ENCODE results near the gene ATXN7. TPM values are rescaled to one million over a fixed set of nuclear protein-coding genes. Genes with fewer than 3 reads are reported as not detected.

The ATXN7 gene
- total and polyA plus RNA-seq, 2 donors (not counting 1 experiment from before 2014, with no cell fraction given): 6.3 to 11.1 TPM

DNA sequence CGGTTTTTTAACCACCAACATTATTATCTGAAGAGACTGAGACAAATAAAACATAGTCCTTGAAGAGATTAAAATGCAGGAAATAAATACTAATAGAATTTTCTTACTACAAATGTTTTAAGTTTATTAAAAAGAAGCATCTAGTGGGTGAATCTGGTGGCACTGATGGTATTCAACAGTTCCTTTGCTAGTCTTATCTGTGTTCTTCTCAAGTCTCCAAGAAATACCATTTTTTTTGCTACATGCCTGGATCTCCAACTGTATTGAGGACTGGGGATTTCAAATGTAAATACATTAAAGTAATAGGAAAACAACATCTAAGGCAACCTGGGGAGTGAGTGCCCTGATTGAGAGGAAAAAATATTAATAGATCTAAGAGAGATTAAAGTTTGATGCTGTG lies 22.0 kb upstream of the ATXN7 start:
- no peaks in the 10 kb centered on the region for H3K36me3 ChIP-seq (ENCODE audit: control insufficient read depth, insufficient read depth, low read length)
- no peak for DNase-seq (ENCODE audit: low read depth in 2 of 2)
- H3K4me3 ChIP-seq (replicated peaks in 1 of 4; ENCODE audit: control extremely low read depth in 1 of 4, insufficient read depth in 1 of 4, low read depth in 3 of 4, low read length in 4 of 4): no peak overlapping the region
- no peaks in the 10 kb centered on the region for H3K27me3 ChIP-seq (ENCODE audit: control insufficient read depth, insufficient read depth, low read length)
- no peak for TF ChIP-seq EZH2 (IDR thresholded peaks at IDR 0.05; ENCODE audit: low read length, missing control alignments)
- TF ChIP-seq, protein P1, sequence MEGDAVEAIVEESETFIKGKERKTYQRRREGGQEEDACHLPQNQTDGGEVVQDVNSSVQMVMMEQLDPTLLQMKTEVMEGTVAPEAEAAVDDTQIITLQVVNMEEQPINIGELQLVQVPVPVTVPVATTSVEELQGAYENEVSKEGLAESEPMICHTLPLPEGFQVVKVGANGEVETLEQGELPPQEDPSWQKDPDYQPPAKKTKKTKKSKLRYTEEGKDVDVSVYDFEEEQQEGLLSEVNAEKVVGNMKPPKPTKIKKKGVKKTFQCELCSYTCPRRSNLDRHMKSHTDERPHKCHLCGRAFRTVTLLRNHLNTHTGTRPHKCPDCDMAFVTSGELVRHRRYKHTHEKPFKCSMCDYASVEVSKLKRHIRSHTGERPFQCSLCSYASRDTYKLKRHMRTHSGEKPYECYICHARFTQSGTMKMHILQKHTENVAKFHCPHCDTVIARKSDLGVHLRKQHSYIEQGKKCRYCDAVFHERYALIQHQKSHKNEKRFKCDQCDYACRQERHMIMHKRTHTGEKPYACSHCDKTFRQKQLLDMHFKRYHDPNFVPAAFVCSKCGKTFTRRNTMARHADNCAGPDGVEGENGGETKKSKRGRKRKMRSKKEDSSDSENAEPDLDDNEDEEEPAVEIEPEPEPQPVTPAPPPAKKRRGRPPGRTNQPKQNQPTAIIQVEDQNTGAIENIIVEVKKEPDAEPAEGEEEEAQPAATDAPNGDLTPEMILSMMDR (conservative IDR thresholded peaks at IDR 0.05 in 1 of 2, IDR thresholded peaks at IDR 0.05 in 1 of 2; ENCODE audit: low read depth in 1 of 2, low read length in 2 of 2): no peak
- no peak overlapping the region for H3K9ac ChIP-seq (ENCODE audit: insufficient read depth, low read length)
- H3K27ac ChIP-seq (ENCODE audit: insufficient read depth, low read length): no peak overlapping the region
- H4K20me1 ChIP-seq (ENCODE audit: control insufficient read depth, extremely low read depth, insufficient read depth, low read length): no peaks in the 10 kb centered on the region
- H3K9me3 ChIP-seq (ENCODE audit: control insufficient read depth, insufficient read depth, low read depth, low read length): no peaks in the 10 kb centered on the region
- no peak overlapping the region for H3K4me2 ChIP-seq (ENCODE audit: extremely low read depth, insufficient read depth, low read length)
- no peaks in the 10 kb centered on the region for H3K79me2 ChIP-seq (ENCODE audit: control insufficient read depth, insufficient read depth, low read length)
- H3K4me1 ChIP-seq (ENCODE audit: control insufficient read depth, extremely low read depth, insufficient read depth, low read length): no peaks in the 10 kb centered on the region
- H2AFZ ChIP-seq (ENCODE audit: low read length): no peak overlapping the region

DNA sequence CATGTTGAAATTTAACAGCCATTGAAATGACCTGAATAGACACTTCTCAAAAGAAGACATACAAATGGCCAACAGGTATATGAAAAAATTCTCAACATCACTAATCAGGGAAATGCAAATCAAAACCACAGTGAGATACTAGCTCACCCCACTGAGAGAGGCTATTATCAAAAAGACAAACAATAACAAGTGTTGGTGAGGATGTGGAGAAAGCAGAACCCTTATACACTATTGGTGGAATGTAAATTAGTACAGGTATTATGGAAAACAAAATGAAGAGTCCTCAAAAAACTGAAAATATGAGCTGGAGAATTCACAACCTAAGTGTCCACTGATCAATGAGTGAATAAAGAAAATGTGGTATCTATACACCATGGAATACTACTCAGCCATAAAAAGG lies 21.5 kb upstream of the ATXN7 start:
- H3K27me3 ChIP-seq (ENCODE audit: control insufficient read depth, insufficient read depth, low read length): no peaks in the 10 kb centered on the region
- no peak overlapping the region for H2AFZ ChIP-seq (ENCODE audit: low read length)
- no peaks in the 10 kb centered on the region for H3K36me3 ChIP-seq (ENCODE audit: control insufficient read depth, insufficient read depth, low read length)
- H3K4me3 ChIP-seq (replicated peaks in 1 of 4; ENCODE audit: control extremely low read depth in 1 of 4, insufficient read depth in 1 of 4, low read depth in 3 of 4, low read length in 4 of 4): no peak overlapping the region
- no peak for TF ChIP-seq EZH2 (IDR thresholded peaks at IDR 0.05; ENCODE audit: low read length, missing control alignments)
- TF ChIP-seq, protein P1 (conservative IDR thresholded peaks at IDR 0.05 in 1 of 2, IDR thresholded peaks at IDR 0.05 in 1 of 2; ENCODE audit: low read depth in 1 of 2, low read length in 2 of 2): no peak
- H3K27ac ChIP-seq (ENCODE audit: insufficient read depth, low read length): no peak overlapping the region
- no peak for DNase-seq (ENCODE audit: low read depth in 2 of 2)
- H3K9me3 ChIP-seq (ENCODE audit: control insufficient read depth, insufficient read depth, low read depth, low read length): no peaks in the 10 kb centered on the region
- no peak overlapping the region for H3K9ac ChIP-seq (ENCODE audit: insufficient read depth, low read length)
- H3K4me2 ChIP-seq (ENCODE audit: extremely low read depth, insufficient read depth, low read length): no peak overlapping the region
- no peaks in the 10 kb centered on the region for H4K20me1 ChIP-seq (ENCODE audit: control insufficient read depth, extremely low read depth, insufficient read depth, low read length)
- H3K4me1 ChIP-seq (ENCODE audit: control insufficient read depth, extremely low read depth, insufficient read depth, low read length): no peaks in the 10 kb centered on the region
- no peaks in the 10 kb centered on the region for H3K79me2 ChIP-seq (ENCODE audit: control insufficient read depth, insufficient read depth, low read length)

DNA sequence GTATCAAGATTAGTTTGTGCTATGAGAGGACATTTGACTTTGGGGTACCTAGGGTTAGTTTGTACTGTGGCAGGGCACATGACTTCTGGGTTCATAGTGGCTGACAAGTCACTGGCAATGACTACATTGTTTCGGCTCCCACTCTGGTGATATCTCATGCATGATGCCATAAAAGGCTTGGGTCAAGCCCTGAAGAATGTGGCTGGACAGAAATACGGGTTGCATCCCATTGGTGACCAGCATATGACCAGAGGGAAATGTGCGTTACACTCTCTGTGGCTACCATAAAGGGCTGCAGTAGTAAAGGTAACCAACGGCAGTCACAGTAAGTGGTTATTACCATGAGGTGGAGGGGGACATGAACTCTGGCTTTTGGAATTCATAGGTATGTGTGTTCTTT lies 18.5 kb upstream of the ATXN7 start:
- TF ChIP-seq EZH2 (IDR thresholded peaks at IDR 0.05; ENCODE audit: low read length, missing control alignments): no peak
- TF ChIP-seq, protein P1 (conservative IDR thresholded peaks at IDR 0.05 in 1 of 2, IDR thresholded peaks at IDR 0.05 in 1 of 2; ENCODE audit: low read depth in 1 of 2, low read length in 2 of 2): no peak
- no peaks in the 10 kb centered on the region for H3K9me3 ChIP-seq (ENCODE audit: control insufficient read depth, insufficient read depth, low read depth, low read length)
- no peak overlapping the region for H2AFZ ChIP-seq (ENCODE audit: low read length)
- H3K36me3 ChIP-seq (ENCODE audit: control insufficient read depth, insufficient read depth, low read length): no peaks in the 10 kb centered on the region
- H3K4me3 ChIP-seq (replicated peaks in 1 of 4; ENCODE audit: control extremely low read depth in 1 of 4, insufficient read depth in 1 of 4, low read depth in 3 of 4, low read length in 4 of 4): no peak overlapping the region
- no peaks in the 10 kb centered on the region for H4K20me1 ChIP-seq (ENCODE audit: control insufficient read depth, extremely low read depth, insufficient read depth, low read length)
- no peaks in the 10 kb centered on the region for H3K27me3 ChIP-seq (ENCODE audit: control insufficient read depth, insufficient read depth, low read length)
- H3K4me1 ChIP-seq (ENCODE audit: control insufficient read depth, extremely low read depth, insufficient read depth, low read length): no peaks in the 10 kb centered on the region
- DNase-seq (ENCODE audit: low read depth in 2 of 2): no peak
- H3K79me2 ChIP-seq (ENCODE audit: control insufficient read depth, insufficient read depth, low read length): peaks cover 3% of the 10 kb centered on the region
- no peak overlapping the region for H3K4me2 ChIP-seq (ENCODE audit: extremely low read depth, insufficient read depth, low read length)
- H3K9ac ChIP-seq (ENCODE audit: insufficient read depth, low read length): no peak overlapping the region
- H3K27ac ChIP-seq (ENCODE audit: insufficient read depth, low read length): no peak overlapping the region

Data from fibroblast of lung (primary cell).